PC-3 (cell line): Measurements from ENCODE around the gene TLDC2.
A peak's percentile ranks its signal among the peaks of the same experiment; 100 is the strongest.

ENCODE experiments used
- EZH2 ChIP-seq: fragments of 300-600 bp; sonication (generic); IDR thresholded peaks from one replicate; pipeline ENCODE4 v1.6.1; 2017; ENCODE audit warnings: antibody characterized with exemption, mild to moderate bottlenecking, low read length; ENCODE audit not compliant: unreplicated experiment
- EZH2phosphoT487 ChIP-seq: fragments of 300-600 bp; sonication (generic); IDR thresholded peaks from 2 replicates; pipeline ENCODE4 v1.6.1; 2018; ENCODE audit warnings: mild to moderate bottlenecking, antibody characterized with exemption, low read length, borderline replicate concordance
- TF ChIP-seq, protein P1 (sequence below): fragments of 300-600 bp; sonication (generic); conservative IDR thresholded peaks from 2 replicates; pipeline ENCODE4 v1.5.1; 2017; ENCODE audit warnings: antibody characterized with exemption, low read depth, mild to moderate bottlenecking, low read length

DNA sequence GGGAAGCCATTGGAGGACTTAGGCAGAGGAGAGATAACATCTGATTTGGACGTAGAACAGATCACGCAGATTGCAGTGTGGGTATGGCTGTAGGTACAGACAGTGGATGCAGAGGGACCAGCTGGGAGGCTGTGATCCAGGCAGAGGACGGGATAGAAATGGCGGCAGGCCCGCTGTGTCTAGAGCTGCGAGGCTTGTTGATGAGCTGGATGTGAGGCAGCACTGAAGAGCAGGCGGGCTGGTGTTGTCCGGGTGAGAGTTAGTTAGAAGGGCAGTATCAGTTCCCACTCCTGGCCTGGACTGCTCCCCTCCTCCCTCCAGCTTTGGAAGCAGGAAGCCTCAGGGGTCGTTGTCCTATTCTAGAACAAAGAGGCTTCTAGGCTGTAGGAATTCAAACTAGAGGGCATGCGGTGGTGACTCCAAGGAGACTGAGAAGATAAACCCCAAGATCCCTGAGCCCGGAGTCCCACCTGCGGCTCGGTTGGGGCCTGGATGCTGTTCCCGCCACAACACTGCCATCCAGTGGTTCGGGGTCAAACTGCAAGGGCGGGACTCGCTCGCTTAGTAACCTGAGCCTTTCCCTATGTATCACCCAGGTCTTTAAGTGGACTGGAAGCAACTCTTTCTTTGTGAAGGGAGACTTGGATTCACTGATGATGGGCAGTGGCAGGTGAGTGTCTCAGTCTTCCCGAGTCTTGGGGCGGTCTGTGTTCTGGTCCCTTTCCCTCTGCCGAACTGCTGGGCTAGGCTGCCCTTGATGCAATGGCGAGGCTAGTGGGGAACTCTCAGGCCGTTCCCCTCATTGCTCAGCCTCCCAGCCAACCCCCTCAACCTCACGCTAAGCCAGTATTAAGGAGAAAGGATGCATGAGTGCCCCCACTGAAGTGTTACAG, 11.2 kb downstream of the TLDC2 start:
- TF ChIP-seq, protein P1, sequence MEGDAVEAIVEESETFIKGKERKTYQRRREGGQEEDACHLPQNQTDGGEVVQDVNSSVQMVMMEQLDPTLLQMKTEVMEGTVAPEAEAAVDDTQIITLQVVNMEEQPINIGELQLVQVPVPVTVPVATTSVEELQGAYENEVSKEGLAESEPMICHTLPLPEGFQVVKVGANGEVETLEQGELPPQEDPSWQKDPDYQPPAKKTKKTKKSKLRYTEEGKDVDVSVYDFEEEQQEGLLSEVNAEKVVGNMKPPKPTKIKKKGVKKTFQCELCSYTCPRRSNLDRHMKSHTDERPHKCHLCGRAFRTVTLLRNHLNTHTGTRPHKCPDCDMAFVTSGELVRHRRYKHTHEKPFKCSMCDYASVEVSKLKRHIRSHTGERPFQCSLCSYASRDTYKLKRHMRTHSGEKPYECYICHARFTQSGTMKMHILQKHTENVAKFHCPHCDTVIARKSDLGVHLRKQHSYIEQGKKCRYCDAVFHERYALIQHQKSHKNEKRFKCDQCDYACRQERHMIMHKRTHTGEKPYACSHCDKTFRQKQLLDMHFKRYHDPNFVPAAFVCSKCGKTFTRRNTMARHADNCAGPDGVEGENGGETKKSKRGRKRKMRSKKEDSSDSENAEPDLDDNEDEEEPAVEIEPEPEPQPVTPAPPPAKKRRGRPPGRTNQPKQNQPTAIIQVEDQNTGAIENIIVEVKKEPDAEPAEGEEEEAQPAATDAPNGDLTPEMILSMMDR, result peak; percentile 94
- TF ChIP-seq EZH2 (no peak), EZH2phosphoT487 (no peak)
